ENCODE measurements around the gene ANKRD24. TPM values are rescaled to one million over a fixed set of nuclear protein-coding genes. Genes with fewer than 3 reads are reported as not detected.
"Not testable (repeated sequence)": the region's sequence is repeated elsewhere in the genome, so short reads cannot be mapped to it uniquely, and the experiment has no call there.

Gene ANKRD24
- total and polyA plus RNA-seq, 8 donors, result 0.58 to 2.3 (median 1.3) TPM

GRCh38 chr19:4267101-4267900, 84.8 kb downstream of the ANKRD24 start:
- no peaks in the 10 kb centered on the region for H3K27me3 ChIP-seq
- no peaks in the 10 kb centered on the region for H3K9me3 ChIP-seq
- peak; percentile 79 for ATAC-seq
- H3K36me3 ChIP-seq, result peaks cover 0 to 100% of the 10 kb centered on the region in 2 donors
- intact Hi-C loops (cut with DNase I), result no loop called here
- H3K4me1 ChIP-seq, result peaks cover 0 to 10% of the 10 kb centered on the region in 2 donors
- no peak overlapping the region for H3K27ac ChIP-seq
- peak in 3 of 4 donors; percentile 24 to 86 (median 45) for DNase-seq
- TF ChIP-seq, protein P1, sequence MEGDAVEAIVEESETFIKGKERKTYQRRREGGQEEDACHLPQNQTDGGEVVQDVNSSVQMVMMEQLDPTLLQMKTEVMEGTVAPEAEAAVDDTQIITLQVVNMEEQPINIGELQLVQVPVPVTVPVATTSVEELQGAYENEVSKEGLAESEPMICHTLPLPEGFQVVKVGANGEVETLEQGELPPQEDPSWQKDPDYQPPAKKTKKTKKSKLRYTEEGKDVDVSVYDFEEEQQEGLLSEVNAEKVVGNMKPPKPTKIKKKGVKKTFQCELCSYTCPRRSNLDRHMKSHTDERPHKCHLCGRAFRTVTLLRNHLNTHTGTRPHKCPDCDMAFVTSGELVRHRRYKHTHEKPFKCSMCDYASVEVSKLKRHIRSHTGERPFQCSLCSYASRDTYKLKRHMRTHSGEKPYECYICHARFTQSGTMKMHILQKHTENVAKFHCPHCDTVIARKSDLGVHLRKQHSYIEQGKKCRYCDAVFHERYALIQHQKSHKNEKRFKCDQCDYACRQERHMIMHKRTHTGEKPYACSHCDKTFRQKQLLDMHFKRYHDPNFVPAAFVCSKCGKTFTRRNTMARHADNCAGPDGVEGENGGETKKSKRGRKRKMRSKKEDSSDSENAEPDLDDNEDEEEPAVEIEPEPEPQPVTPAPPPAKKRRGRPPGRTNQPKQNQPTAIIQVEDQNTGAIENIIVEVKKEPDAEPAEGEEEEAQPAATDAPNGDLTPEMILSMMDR (IDR thresholded peaks at IDR 0.05), result peak; percentile 82 to 84
- H3K4me3 ChIP-seq, result no peak overlapping the region

GRCh38 chr19:4267901-4268815, 85.7 kb downstream of the ANKRD24 start:
- Histone ChIP-seq H3K4me3 (no peak overlapping the region), H3K36me3 (peaks cover 0 to 96% of the 10 kb centered on the region in 2 donors), H3K4me1 (peaks cover 0 to 10% of the 10 kb centered on the region in 2 donors), H3K27ac (no peak overlapping the region), H3K27me3 (no peaks in the 10 kb centered on the region), H3K9me3 (no peaks in the 10 kb centered on the region)
- DNase-seq, result no peak
- ATAC-seq, result no peak
- TF ChIP-seq, protein P1 (IDR thresholded peaks at IDR 0.05), result no peak
- intact Hi-C loops (cut with DNase I), result no loop called here

GRCh38 chr19:4268816-4269430, 86.4 kb downstream of the ANKRD24 start:
- H3K36me3 ChIP-seq, result peaks cover 0 to 88% of the 10 kb centered on the region in 2 donors
- H3K4me1 ChIP-seq, result peaks cover 0 to 10% of the 10 kb centered on the region in 2 donors
- no peak overlapping the region for H3K27ac ChIP-seq
- no peaks in the 10 kb centered on the region for H3K27me3 ChIP-seq
- no peak overlapping the region for H3K4me3 ChIP-seq
- intact Hi-C loops (cut with DNase I), result no loop called here
- TF ChIP-seq, protein P1 (IDR thresholded peaks at IDR 0.05), result no peak
- ATAC-seq (no peak), DNase-seq (no peak)
- H3K9me3 ChIP-seq, result no peaks in the 10 kb centered on the region

- Histone ChIP-seq H3K4me3 (no peak overlapping the region), H3K36me3 (peaks cover 0 to 48% of the 10 kb centered on the region in 2 donors), H3K4me1 (no peaks in the 10 kb centered on the region), H3K27ac (no peak overlapping the region), H3K9me3 (no peaks in the 10 kb centered on the region), H3K27me3 (peaks cover 0 to 12% of the 10 kb centered on the region in 2 donors)
- TF ChIP-seq, protein P1 (IDR thresholded peaks at IDR 0.05), result no peak
- intact Hi-C loops (cut with DNase I), result no loop called here
- ATAC-seq, result no peak
- DNase-seq, result no peak
These were observed 90.4 kb downstream of the ANKRD24 start for GRCh38 chr19:4272894-4273293.

DNA sequence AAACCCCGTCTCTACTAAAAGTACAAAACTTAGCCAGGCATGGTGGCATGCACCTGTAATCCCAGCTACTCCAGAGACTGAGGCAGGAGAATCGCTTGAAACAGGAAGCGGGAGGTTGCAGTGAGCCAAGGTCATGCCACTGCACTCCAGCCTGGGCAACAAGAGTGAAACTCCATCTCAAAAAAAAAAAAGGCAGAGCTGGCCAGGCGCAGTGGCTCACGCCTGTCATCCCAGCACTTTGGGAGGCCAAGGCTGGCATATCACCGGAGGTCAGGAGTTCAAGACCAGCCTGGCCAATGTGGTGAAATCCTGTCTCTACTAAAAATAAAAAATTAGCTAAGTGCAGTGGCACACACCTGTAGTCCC, 91.8 kb downstream of the ANKRD24 start:
- H3K4me1 ChIP-seq; DNase-seq; H3K9me3 ChIP-seq; H3K4me3 ChIP-seq; ATAC-seq; intact Hi-C loops (cut with DNase I); H3K27ac ChIP-seq: not testable (repeated sequence)
- Histone ChIP-seq H3K27me3 (peaks cover 8 to 26% of the 10 kb centered on the region in 2 donors), H3K36me3 (peaks cover 0 to 34% of the 10 kb centered on the region in 2 donors)

Other genes starting within 250 kb of the ANKRD24 start
- under 1 TPM; 0.32 to 0.50 TPM for gene NMRK2, start 249.6 kb upstream of the ANKRD24 start, total RNA-seq
- gene NMRK2, start 249.6 kb upstream of the ANKRD24 start, polyA plus RNA-seq (ENCODE audit: insufficient read length in 6 of 6), result not detected
- 10 to 100 TPM; 62.1 to 70.7 TPM for gene DAPK3, start 211.6 kb upstream of the ANKRD24 start, total RNA-seq
- 10 to 100 TPM; 35.6 to 48.4 (median 42.2) TPM for gene DAPK3, start 211.6 kb upstream of the ANKRD24 start, polyA plus RNA-seq (ENCODE audit: insufficient read length in 6 of 6)
- gene EEF2, start 197.2 kb upstream of the ANKRD24 start, total RNA-seq, result 1,000 to 10,000 TPM; 1,865 to 2,064 TPM
- 1,000 to 10,000 TPM; 1,467 to 1,883 (median 1,686) TPM for gene EEF2, start 197.2 kb upstream of the ANKRD24 start, polyA plus RNA-seq (ENCODE audit: insufficient read length in 6 of 6)
- gene PIAS4, start 175.0 kb upstream of the ANKRD24 start, total RNA-seq, result 10 to 100 TPM; 24.3 to 26.9 TPM
- gene PIAS4, start 175.0 kb upstream of the ANKRD24 start, polyA plus RNA-seq (ENCODE audit: insufficient read length in 6 of 6), result 10 to 100 TPM; 20.9 to 29.9 (median 23.0) TPM
- gene ZBTB7A, start 115.8 kb upstream of the ANKRD24 start, total RNA-seq, result 10 to 100 TPM; 38.8 to 49.5 TPM
- 10 to 100 TPM in 3 of 6 donors, 1 to 10 TPM in 3; 7.1 to 14.3 (median 10.5) TPM for gene ZBTB7A, start 115.8 kb upstream of the ANKRD24 start, polyA plus RNA-seq (ENCODE audit: insufficient read length in 6 of 6)
- 100 to 1,000 TPM; 129 to 143 TPM for gene MAP2K2, start 58.6 kb upstream of the ANKRD24 start, total RNA-seq
- 100 to 1,000 TPM in 5 of 6 donors, 10 to 100 TPM in 1; 97.2 to 121 (median 111) TPM for gene MAP2K2, start 58.6 kb upstream of the ANKRD24 start, polyA plus RNA-seq (ENCODE audit: insufficient read length in 6 of 6)
- not detected for gene CREB3L3, start 29.1 kb upstream of the ANKRD24 start, total RNA-seq
- not detected for gene CREB3L3, start 29.1 kb upstream of the ANKRD24 start, polyA plus RNA-seq (ENCODE audit: insufficient read length in 6 of 6)
- gene SIRT6, start 126 bp upstream of the ANKRD24 start, total RNA-seq, result 10 to 100 TPM; 20.8 to 21.9 TPM
- gene SIRT6, start 126 bp upstream of the ANKRD24 start, polyA plus RNA-seq (ENCODE audit: insufficient read length in 6 of 6), result 10 to 100 TPM; 17.8 to 24.7 (median 19.0) TPM
- gene EBI3, start 46.8 kb downstream of the ANKRD24 start, total RNA-seq, result 1 to 10 TPM; 1.5 to 6.0 TPM
- under 1 TPM; 0.39 to 0.73 (median 0.56) TPM for gene EBI3, start 46.8 kb downstream of the ANKRD24 start, polyA plus RNA-seq (ENCODE audit: insufficient read length in 6 of 6)
- gene YJU2, start 64.4 kb downstream of the ANKRD24 start, total RNA-seq, result 10 to 100 TPM; 13.2 to 16.9 TPM
- gene YJU2, start 64.4 kb downstream of the ANKRD24 start, polyA plus RNA-seq (ENCODE audit: insufficient read length in 6 of 6), result 10 to 100 TPM; 14.3 to 21.0 (median 18.8) TPM
- not detected for gene SHD, start 96.6 kb downstream of the ANKRD24 start, total RNA-seq
- gene SHD, start 96.6 kb downstream of the ANKRD24 start, polyA plus RNA-seq (ENCODE audit: insufficient read length in 6 of 6), result under 1 TPM in 5 of 6 donors, not detected in 1; 0.21 to 0.28 (median 0.21) TPM
- gene TMIGD2, start 119.7 kb downstream of the ANKRD24 start, total RNA-seq, result under 1 TPM; 0.71 to 0.85 TPM
- under 1 TPM; 0.22 to 0.56 (median 0.34) TPM for gene TMIGD2, start 119.7 kb downstream of the ANKRD24 start, polyA plus RNA-seq (ENCODE audit: insufficient read length in 6 of 6)
- under 1 TPM in 1 of 2 donors, not detected in 1; 0.55 TPM for gene FSD1, start 121.9 kb downstream of the ANKRD24 start, total RNA-seq
- 1 to 10 TPM; 1.0 to 1.9 (median 1.5) TPM for gene FSD1, start 121.9 kb downstream of the ANKRD24 start, polyA plus RNA-seq (ENCODE audit: insufficient read length in 6 of 6)
- gene STAP2, start 156.1 kb downstream of the ANKRD24 start, total RNA-seq, result 10 to 100 TPM; 14.1 to 28.1 TPM
- 10 to 100 TPM; 33.3 to 41.5 (median 36.9) TPM for gene STAP2, start 156.1 kb downstream of the ANKRD24 start, polyA plus RNA-seq (ENCODE audit: insufficient read length in 6 of 6)
- gene MPND, start 160.9 kb downstream of the ANKRD24 start, total RNA-seq, result 10 to 100 TPM; 21.9 to 31.3 TPM
- gene MPND, start 160.9 kb downstream of the ANKRD24 start, polyA plus RNA-seq (ENCODE audit: insufficient read length in 6 of 6), result 10 to 100 TPM; 19.9 to 27.3 (median 25.8) TPM
- gene SH3GL1, start 217.9 kb downstream of the ANKRD24 start, total RNA-seq, result 10 to 100 TPM; 64.6 to 71.8 TPM
- 100 to 1,000 TPM in 2 of 6 donors, 10 to 100 TPM in 4; 74.2 to 119 (median 91.5) TPM for gene SH3GL1, start 217.9 kb downstream of the ANKRD24 start, polyA plus RNA-seq (ENCODE audit: insufficient read length in 6 of 6)
- 10 to 100 TPM; 15.6 to 24.1 TPM for gene CHAF1A, start 220.0 kb downstream of the ANKRD24 start, total RNA-seq
- 10 to 100 TPM; 18.5 to 29.3 (median 24.8) TPM for gene CHAF1A, start 220.0 kb downstream of the ANKRD24 start, polyA plus RNA-seq (ENCODE audit: insufficient read length in 6 of 6)